ENCODE results near the gene FAM131A. TPM values are rescaled to one million over a fixed set of nuclear protein-coding genes. Genes with fewer than 3 reads are reported as not detected.

Gene FAM131A
- total and polyA plus RNA-seq, 2 donors (not counting 1 experiment from before 2014, with no cell fraction given): 11.7 to 13.4 TPM

DNA sequence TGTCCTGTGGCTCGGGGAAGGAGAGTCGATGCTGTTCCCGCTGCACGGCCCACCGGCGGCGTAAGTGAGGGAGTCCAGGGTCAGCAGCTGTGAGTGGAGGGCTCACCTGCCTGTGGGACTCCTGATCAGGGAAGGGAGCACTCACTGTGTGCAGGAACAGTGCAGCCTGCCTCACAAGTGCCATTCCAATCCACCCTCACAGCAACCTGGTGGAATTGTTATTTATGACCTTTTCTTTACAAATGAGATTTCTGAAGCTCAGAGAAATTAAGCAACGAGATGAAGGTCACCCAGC lies 51.5 kb downstream of the FAM131A start:
- H4K20me1 ChIP-seq (ENCODE audit: control insufficient read depth, insufficient read depth, low read length, poor library complexity, severe bottlenecking): no peaks in the 10 kb centered on the region
- Mint-ChIP-seq H3K4me3 (no peak overlapping the region), H3K4me1 (no peaks in the 10 kb centered on the region), H3K27me3 (peaks cover 65% of the 10 kb centered on the region), H3K27ac (no peak overlapping the region), H3K9me3 (ENCODE audit: insufficient read depth) (no peaks in the 10 kb centered on the region)
- H3K27ac ChIP-seq (ENCODE audit: low read length in 2 of 2): no peak overlapping the region
- H3K4me3 ChIP-seq (ENCODE audit: control extremely low read depth in 1 of 5, extremely low read depth in 1 of 5, insufficient read depth in 1 of 5, low read depth in 2 of 5, low read length in 4 of 5): no peak overlapping the region
- H3K27me3 ChIP-seq (replicated peaks in 1 of 4; ENCODE audit: control extremely low read depth in 1 of 4, control insufficient read depth in 3 of 4, insufficient read depth in 4 of 4, low read length in 3 of 4): peaks cover 0 to 23% (median 3%) of the 10 kb centered on the region in 4 experiments
- H3K36me3 ChIP-seq (replicated peaks in 1 of 2; ENCODE audit: control extremely low read depth in 1 of 2, control insufficient read depth in 1 of 2, extremely low read depth in 1 of 2, insufficient read depth in 2 of 2, low read length in 1 of 2): no peaks in the 10 kb centered on the region
- H2AFZ ChIP-seq (ENCODE audit: insufficient read depth, low read depth, low read length, poor library complexity, severe bottlenecking): no peak overlapping the region
- no peak for TF ChIP-seq EZH2 (IDR thresholded peaks at IDR 0.05; ENCODE audit: borderline replicate concordance, insufficient read depth, low read depth, low read length, poor library complexity, severe bottlenecking)
- TF ChIP-seq, protein P1, sequence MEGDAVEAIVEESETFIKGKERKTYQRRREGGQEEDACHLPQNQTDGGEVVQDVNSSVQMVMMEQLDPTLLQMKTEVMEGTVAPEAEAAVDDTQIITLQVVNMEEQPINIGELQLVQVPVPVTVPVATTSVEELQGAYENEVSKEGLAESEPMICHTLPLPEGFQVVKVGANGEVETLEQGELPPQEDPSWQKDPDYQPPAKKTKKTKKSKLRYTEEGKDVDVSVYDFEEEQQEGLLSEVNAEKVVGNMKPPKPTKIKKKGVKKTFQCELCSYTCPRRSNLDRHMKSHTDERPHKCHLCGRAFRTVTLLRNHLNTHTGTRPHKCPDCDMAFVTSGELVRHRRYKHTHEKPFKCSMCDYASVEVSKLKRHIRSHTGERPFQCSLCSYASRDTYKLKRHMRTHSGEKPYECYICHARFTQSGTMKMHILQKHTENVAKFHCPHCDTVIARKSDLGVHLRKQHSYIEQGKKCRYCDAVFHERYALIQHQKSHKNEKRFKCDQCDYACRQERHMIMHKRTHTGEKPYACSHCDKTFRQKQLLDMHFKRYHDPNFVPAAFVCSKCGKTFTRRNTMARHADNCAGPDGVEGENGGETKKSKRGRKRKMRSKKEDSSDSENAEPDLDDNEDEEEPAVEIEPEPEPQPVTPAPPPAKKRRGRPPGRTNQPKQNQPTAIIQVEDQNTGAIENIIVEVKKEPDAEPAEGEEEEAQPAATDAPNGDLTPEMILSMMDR (IDR thresholded peaks at IDR 0.05): no peak
- no peaks in the 10 kb centered on the region for H3K4me1 ChIP-seq (ENCODE audit: control insufficient read depth in 2 of 2, insufficient read depth in 2 of 2, low read length in 2 of 2)
- no peak for DNase-seq
- CTCF ChIA-PET: no interaction called here
- H3K4me2 ChIP-seq (replicated peaks; ENCODE audit: low read depth, low read length, poor library complexity, severe bottlenecking): no peak overlapping the region
- H3K9ac ChIP-seq (ENCODE audit: low read length): no peak overlapping the region
- POLR2A ChIA-PET: no interaction called here
- no peak for ATAC-seq (ENCODE audit: low read depth)
- intact Hi-C loops (cut with micrococcal nuclease): no loop called here
- no peaks in the 10 kb centered on the region for H3K9me3 ChIP-seq (ENCODE audit: control extremely low read depth in 1 of 3, control insufficient read depth in 2 of 3, insufficient read depth in 1 of 3, low read length in 2 of 3)
- 94% methylated on average over 7 of the region's 8 CpGs for WGBS (ENCODE audit: insufficient coverage)
- no peaks in the 10 kb centered on the region for H3K79me2 ChIP-seq (ENCODE audit: control insufficient read depth, insufficient read depth, low read length)

DNA sequence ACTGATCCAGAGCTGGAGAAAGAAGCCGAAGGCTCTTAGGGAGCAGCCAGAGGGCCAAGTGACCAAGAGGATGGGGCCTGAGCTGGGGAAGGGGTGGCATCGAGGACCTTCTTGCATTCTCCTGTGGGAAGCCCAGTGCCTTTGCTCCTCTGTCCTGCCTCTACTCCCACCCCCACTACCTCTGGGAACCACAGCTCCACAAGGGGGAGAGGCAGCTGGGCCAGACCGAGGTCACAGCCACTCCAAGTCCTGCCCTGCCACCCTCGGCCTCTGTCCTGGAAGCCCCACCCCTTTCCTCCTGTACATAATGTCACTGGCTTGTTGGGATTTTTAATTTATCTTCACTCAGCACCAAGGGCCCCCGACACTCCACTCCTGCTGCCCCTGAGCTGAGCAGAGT lies 52.0 kb downstream of the FAM131A start:
- ChIA-PET CTCF (no interaction called here), POLR2A (no interaction called here)
- Histone ChIP-seq H3K9ac (ENCODE audit: low read length) (no peak overlapping the region), H3K27ac (ENCODE audit: low read length in 2 of 2) (no peak overlapping the region), H3K36me3 (replicated peaks in 1 of 2; ENCODE audit: control extremely low read depth in 1 of 2, control insufficient read depth in 1 of 2, extremely low read depth in 1 of 2, insufficient read depth in 2 of 2, low read length in 1 of 2) (no peaks in the 10 kb centered on the region), H3K9me3 (ENCODE audit: control extremely low read depth in 1 of 3, control insufficient read depth in 2 of 3, insufficient read depth in 1 of 3, low read length in 2 of 3) (no peaks in the 10 kb centered on the region), H3K4me2 (replicated peaks; ENCODE audit: low read depth, low read length, poor library complexity, severe bottlenecking) (no peak overlapping the region), H2AFZ (ENCODE audit: insufficient read depth, low read depth, low read length, poor library complexity, severe bottlenecking) (no peak overlapping the region), H3K79me2 (ENCODE audit: control insufficient read depth, insufficient read depth, low read length) (no peaks in the 10 kb centered on the region), H4K20me1 (ENCODE audit: control insufficient read depth, insufficient read depth, low read length, poor library complexity, severe bottlenecking) (no peaks in the 10 kb centered on the region), H3K4me3 (ENCODE audit: control extremely low read depth in 1 of 5, extremely low read depth in 1 of 5, insufficient read depth in 1 of 5, low read depth in 2 of 5, low read length in 4 of 5) (no peak overlapping the region), H3K4me1 (ENCODE audit: control insufficient read depth in 2 of 2, insufficient read depth in 2 of 2, low read length in 2 of 2) (no peaks in the 10 kb centered on the region), H3K27me3 (replicated peaks in 1 of 4; ENCODE audit: control extremely low read depth in 1 of 4, control insufficient read depth in 3 of 4, insufficient read depth in 4 of 4, low read length in 3 of 4) (peaks cover 0 to 23% (median 2%) of the 10 kb centered on the region in 4 experiments)
- Mint-ChIP-seq H3K4me3 (no peak overlapping the region), H3K9me3 (ENCODE audit: insufficient read depth) (no peaks in the 10 kb centered on the region), H3K27me3 (peaks cover 60% of the 10 kb centered on the region), H3K27ac (no peak overlapping the region), H3K4me1 (no peaks in the 10 kb centered on the region)
- DNase-seq (no peak), ATAC-seq (ENCODE audit: low read depth) (no peak)
- WGBS (ENCODE audit: insufficient coverage): 25% methylated on average over 2 of the region's 5 CpGs
- TF ChIP-seq, protein P1 (IDR thresholded peaks at IDR 0.05): no peak
- no peak for TF ChIP-seq EZH2 (IDR thresholded peaks at IDR 0.05; ENCODE audit: borderline replicate concordance, insufficient read depth, low read depth, low read length, poor library complexity, severe bottlenecking)
- intact Hi-C loops (cut with micrococcal nuclease): no loop called here
